ENCODE measurements around the gene ZNF446. TPM values are rescaled to one million over a fixed set of nuclear protein-coding genes. Genes with fewer than 3 reads are reported as not detected.
A peak's percentile ranks its signal among the peaks of the same experiment; 100 is the strongest.

The ZNF446 gene
- total RNA-seq, 2 experiments from 2014 or later, result 3.5 to 4.0 TPM

DNA sequence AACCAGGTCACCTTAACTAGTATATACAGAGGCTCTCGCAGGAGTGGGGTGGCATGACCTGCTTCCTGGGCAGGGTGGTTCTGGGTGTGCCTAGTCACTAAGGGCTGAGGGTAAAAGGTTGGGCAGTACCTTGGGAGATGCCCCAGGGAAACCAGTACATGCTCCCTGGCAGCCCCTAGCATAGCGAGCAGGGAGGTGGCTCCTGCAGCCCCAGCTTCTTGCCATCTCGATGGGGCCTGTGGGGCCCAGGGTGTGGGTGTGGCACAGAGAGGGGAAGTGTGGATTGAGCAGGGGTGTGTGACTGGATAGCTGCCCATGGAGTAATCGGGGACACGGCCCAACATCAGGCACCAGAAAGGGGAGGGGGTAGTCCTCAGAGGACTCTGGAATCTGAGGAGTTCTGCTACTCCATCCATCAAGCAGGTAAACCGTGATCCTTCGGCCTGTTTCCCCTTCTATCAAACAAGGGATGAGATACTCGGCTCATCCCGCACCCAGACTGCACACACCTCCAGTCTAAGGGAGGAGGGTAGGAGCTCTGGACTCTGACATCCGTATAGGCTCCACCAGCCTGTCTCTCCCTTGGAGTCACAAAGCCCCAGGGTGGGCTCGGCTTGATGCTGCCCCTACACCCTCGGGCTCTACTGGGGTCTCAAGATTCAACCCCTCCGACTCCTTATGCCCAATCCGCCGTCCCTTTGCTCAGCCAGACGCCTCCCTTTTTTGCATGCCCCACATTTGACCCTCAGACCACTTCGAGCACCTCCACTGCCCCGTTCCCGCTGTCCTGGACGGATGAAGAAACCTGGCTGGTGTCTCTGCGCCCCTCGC is 42.3 kb downstream of the ZNF446 start:
- ChIA-PET POLR2A (interaction anchor here (0.5 to 10.2 kb wide), 20 partner anchors 9 to 336 kb away, joined by 3 to 164 read pairs (median 7); partner anchors contain the start of genes CHMP2A, ERVK3-1, RPS5 and TRIM28), CTCF (interaction anchor here (0.6 to 5.5 kb wide), 22 partner anchors 10 to 300 kb away, joined by 3 to 131 read pairs (median 4); partner anchors contain the start of genes CHMP2A, ERVK3-1, TRIM28 and UBE2M)
- H3K27ac Mint-ChIP-seq, result peak overlapping the region; percentile 96
- H3K4me3 Mint-ChIP-seq, result peak overlapping the region; percentile 88
- no peaks in the 10 kb centered on the region for H3K27me3 Mint-ChIP-seq
- H3K4me1 Mint-ChIP-seq (ENCODE audit: low read depth), result peaks cover 40% of the 10 kb centered on the region
- no peak for ATAC-seq
- intact Hi-C loops (cut with micrococcal nuclease), result no loop called here
- H3K9me3 Mint-ChIP-seq, result no peaks in the 10 kb centered on the region
- peaks cover 20% of the 10 kb centered on the region for H3K36me3 Mint-ChIP-seq (ENCODE audit: low read depth)
- peak; percentile 42 for DNase-seq
- TF ChIP-seq, protein P1, sequence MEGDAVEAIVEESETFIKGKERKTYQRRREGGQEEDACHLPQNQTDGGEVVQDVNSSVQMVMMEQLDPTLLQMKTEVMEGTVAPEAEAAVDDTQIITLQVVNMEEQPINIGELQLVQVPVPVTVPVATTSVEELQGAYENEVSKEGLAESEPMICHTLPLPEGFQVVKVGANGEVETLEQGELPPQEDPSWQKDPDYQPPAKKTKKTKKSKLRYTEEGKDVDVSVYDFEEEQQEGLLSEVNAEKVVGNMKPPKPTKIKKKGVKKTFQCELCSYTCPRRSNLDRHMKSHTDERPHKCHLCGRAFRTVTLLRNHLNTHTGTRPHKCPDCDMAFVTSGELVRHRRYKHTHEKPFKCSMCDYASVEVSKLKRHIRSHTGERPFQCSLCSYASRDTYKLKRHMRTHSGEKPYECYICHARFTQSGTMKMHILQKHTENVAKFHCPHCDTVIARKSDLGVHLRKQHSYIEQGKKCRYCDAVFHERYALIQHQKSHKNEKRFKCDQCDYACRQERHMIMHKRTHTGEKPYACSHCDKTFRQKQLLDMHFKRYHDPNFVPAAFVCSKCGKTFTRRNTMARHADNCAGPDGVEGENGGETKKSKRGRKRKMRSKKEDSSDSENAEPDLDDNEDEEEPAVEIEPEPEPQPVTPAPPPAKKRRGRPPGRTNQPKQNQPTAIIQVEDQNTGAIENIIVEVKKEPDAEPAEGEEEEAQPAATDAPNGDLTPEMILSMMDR (IDR thresholded peaks at IDR 0.05), result no peak

DNA sequence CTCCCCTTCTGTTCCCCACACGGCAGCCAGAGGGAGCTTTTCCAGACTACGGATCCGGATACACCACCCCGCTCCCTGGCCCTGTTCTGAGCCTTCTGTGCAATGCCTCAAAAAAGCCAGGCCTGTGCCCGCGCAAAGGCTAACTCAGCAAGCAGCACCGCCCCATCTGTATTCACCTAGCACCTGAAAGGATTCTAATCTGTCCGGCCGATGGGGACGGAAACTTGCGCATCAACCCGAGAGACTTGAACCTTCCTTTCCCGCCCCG is 42.9 kb downstream of the ZNF446 start:
- Mint-ChIP-seq H3K27me3 (no peaks in the 10 kb centered on the region), H3K36me3 (ENCODE audit: low read depth) (peaks cover 20% of the 10 kb centered on the region), H3K27ac (peak overlapping the region; percentile 96), H3K9me3 (no peaks in the 10 kb centered on the region), H3K4me1 (ENCODE audit: low read depth) (peaks cover 37% of the 10 kb centered on the region), H3K4me3 (peak overlapping the region; percentile 88)
- CTCF ChIA-PET, result interaction anchor here (0.6 to 5.5 kb wide), 20 partner anchors 11 to 301 kb away, joined by 3 to 131 read pairs (median 4); partner anchors contain the start of genes CHMP2A, ERVK3-1, TRIM28 and UBE2M
- ATAC-seq (peak; percentile 11), DNase-seq (peak; percentile 70)
- intact Hi-C loops (cut with micrococcal nuclease), result no loop called here
- TF ChIP-seq, protein P1 (IDR thresholded peaks at IDR 0.05), result no peak
- POLR2A ChIA-PET, result interaction anchor here (0.5 to 10.2 kb wide), 20 partner anchors 10 to 336 kb away, joined by 3 to 164 read pairs (median 6); partner anchors contain the start of genes CHMP2A, ERVK3-1, RPS5 and TRIM28

DNA sequence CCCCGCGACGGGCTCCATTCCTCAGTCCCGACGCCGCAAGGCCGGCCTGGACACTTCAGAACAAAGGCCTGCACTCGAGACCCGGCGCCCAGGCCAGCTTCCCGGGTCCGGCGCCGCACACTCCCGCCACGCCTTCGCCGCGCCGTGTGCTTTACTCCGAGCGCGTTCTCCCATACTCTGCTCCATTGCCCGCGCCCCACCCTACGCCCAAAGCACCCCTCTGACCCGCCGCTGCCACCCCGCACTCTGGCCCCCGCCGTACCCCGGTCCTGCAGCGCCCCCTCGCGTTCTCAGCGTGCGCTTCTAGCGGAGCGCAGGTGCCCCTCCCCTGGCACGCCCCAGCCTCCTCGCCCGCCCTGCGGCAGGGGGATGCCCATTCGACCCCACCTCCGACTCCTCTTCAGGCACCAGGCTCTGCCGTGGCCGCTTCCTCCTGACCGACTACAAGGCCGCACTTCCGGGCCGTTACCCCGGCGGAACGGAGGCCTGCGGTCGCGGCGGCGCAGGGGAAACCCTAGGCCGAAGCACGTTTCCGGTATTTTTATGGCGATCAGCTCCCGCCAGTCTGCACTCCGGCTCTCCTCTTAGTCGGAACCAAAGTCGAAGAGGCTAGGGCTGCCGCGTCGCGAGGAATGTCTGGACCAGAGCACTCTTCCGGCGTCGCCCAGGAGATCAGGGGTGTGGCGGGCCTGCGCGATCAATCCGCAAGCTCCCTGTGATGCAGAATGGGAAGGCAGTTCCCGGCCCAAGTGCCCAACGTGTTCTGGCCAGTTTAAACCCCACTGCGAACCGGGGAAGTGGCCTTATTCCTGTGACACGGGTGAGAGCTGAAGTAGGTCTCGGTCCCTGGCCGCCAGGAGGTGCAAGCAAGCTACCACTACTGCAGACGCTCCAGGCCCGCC is 43.5 kb downstream of the ZNF446 start, which contains the start of gene ZBTB45:
Gene ZBTB45 (minus strand): TSS at position 456 of the 902 bp plus-strand sequence. CDS start 2,137 bp downstream, outside the sequence.
- TF ChIP-seq, protein P1 (IDR thresholded peaks at IDR 0.05), result peak; percentile 78
- ChIA-PET CTCF (interaction anchor here (0.6 to 5.5 kb wide), 45 partner anchors 9 to 301 kb away, joined by 3 to 131 read pairs (median 4); partner anchors contain the start of genes CHMP2A, ERVK3-1, SLC27A5 and TRIM28), POLR2A (interaction anchor here (0.8 to 10.2 kb wide), 33 partner anchors 9 to 337 kb away, joined by 3 to 164 read pairs (median 5); partner anchors contain the start of genes CHMP2A, ERVK3-1, RPS5 and TRIM28)
- H3K27me3 Mint-ChIP-seq, result no peaks in the 10 kb centered on the region
- peak; percentile 93 for DNase-seq
- peak; percentile 82 for ATAC-seq
- H3K9me3 Mint-ChIP-seq, result no peaks in the 10 kb centered on the region
- H3K36me3 Mint-ChIP-seq (ENCODE audit: low read depth), result peaks cover 17% of the 10 kb centered on the region
- intact Hi-C loops (cut with micrococcal nuclease), result no loop called here
- H3K27ac Mint-ChIP-seq, result peak within 1 kb of the TSS; percentile 96
- H3K4me3 Mint-ChIP-seq, result peak within 1 kb of the TSS; percentile 88
- peaks cover 37% of the 10 kb centered on the region for H3K4me1 Mint-ChIP-seq (ENCODE audit: low read depth)

DNA sequence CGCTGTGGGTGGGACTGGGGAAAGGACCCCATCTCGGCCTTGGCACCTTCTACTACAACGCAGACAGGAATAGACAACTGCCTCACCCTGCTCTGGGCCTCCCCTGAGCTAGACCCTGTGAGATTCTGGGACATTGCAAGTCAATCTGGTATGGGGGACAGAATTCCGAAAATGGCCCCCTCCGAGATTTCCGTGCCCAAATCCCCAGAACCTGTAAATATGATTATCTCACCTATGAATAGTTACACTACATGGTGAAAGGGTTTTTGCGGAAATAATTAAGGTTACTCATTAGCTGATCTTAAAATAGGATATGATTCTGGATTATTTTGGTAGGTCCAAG is 44.1 kb downstream of the ZNF446 start:
- Mint-ChIP-seq H3K4me3 (peak overlapping the region; percentile 88), H3K27me3 (no peaks in the 10 kb centered on the region), H3K4me1 (ENCODE audit: low read depth) (peaks cover 33% of the 10 kb centered on the region), H3K27ac (peak overlapping the region; percentile 96), H3K9me3 (no peaks in the 10 kb centered on the region), H3K36me3 (ENCODE audit: low read depth) (peaks cover 12% of the 10 kb centered on the region)
- ATAC-seq, result no peak
- ChIA-PET CTCF (interaction anchor here (0.6 to 5.5 kb wide), 37 partner anchors 9 to 215 kb away, joined by 3 to 131 read pairs (median 5); partner anchors contain the start of genes CHMP2A, ERVK3-1, SLC27A5 and TRIM28), POLR2A (interaction anchor here (0.8 to 10.2 kb wide), 29 partner anchors 9 to 1108 kb away, joined by 3 to 164 read pairs (median 6); partner anchors contain the start of genes CHMP2A, RPS5, TRIM28 and ZNF274)
- intact Hi-C loops (cut with micrococcal nuclease), result no loop called here
- DNase-seq, result no peak
- TF ChIP-seq, protein P1 (IDR thresholded peaks at IDR 0.05), result no peak
